ENCODE results near the gene CXCL12. TPM values are rescaled to one million over a fixed set of nuclear protein-coding genes. Genes with fewer than 3 reads are reported as not detected.
A peak's percentile ranks its signal among the peaks of the same experiment; 100 is the strongest.

The CXCL12 gene
- total RNA-seq, 1 donor from 2014 or later: 83.5 TPM

- H3K27me3 ChIP-seq (ENCODE audit: control insufficient read depth in 3 of 3, insufficient read depth in 3 of 3, low read length in 3 of 3): peaks cover 0 to 2% (median 0%) of the 10 kb centered on the region in 3 donors
Observed at GRCh38 chr10:44388641-44389040, 3.7 kb upstream of the CXCL12 start.

GRCh38 chr10:44387853-44388251, 3.0 kb upstream of the CXCL12 start:
- Histone ChIP-seq H3K9ac (ENCODE audit: low read depth in 1 of 3, low read length in 3 of 3) (no peak overlapping the region), H3K36me3 (ENCODE audit: control insufficient read depth in 3 of 3, insufficient read depth in 3 of 3, low read length in 3 of 3) (no peaks in the 10 kb centered on the region), H3K27ac (ENCODE audit: low read depth, low read length) (no peak overlapping the region), H3K4me1 (ENCODE audit: control insufficient read depth in 3 of 3, insufficient read depth in 3 of 3, low read length in 3 of 3) (peaks cover 23 to 33% (median 25%) of the 10 kb centered on the region in 3 donors), H3K9me3 (ENCODE audit: control insufficient read depth in 3 of 3, low read length in 3 of 3) (no peaks in the 10 kb centered on the region), H3K4me3 (ENCODE audit: low read length in 3 of 3) (no peak overlapping the region), H3K27me3 (ENCODE audit: control insufficient read depth in 3 of 3, insufficient read depth in 3 of 3, low read length in 3 of 3) (no peaks in the 10 kb centered on the region)

More at GRCh38 chr10:44388641-44389040, 3.7 kb upstream of the CXCL12 start:
- peaks cover 15 to 25% (median 17%) of the 10 kb centered on the region in 3 donors for H3K4me1 ChIP-seq (ENCODE audit: control insufficient read depth in 3 of 3, insufficient read depth in 3 of 3, low read length in 3 of 3)
- H3K36me3 ChIP-seq (ENCODE audit: control insufficient read depth in 3 of 3, insufficient read depth in 3 of 3, low read length in 3 of 3): no peaks in the 10 kb centered on the region
- H3K9me3 ChIP-seq (ENCODE audit: control insufficient read depth in 3 of 3, low read length in 3 of 3): no peaks in the 10 kb centered on the region
- H3K4me3 ChIP-seq (ENCODE audit: low read length in 3 of 3): no peak overlapping the region
- no peak overlapping the region for H3K27ac ChIP-seq (ENCODE audit: low read depth, low read length)
- H3K9ac ChIP-seq (ENCODE audit: low read depth in 1 of 3, low read length in 3 of 3): no peak overlapping the region

- H3K27me3 ChIP-seq (ENCODE audit: control insufficient read depth in 3 of 3, insufficient read depth in 3 of 3, low read length in 3 of 3): no peaks in the 10 kb centered on the region
- no peak overlapping the region for H3K27ac ChIP-seq (ENCODE audit: low read depth, low read length)
- peaks cover 35 to 45% (median 36%) of the 10 kb centered on the region in 3 donors for H3K4me1 ChIP-seq (ENCODE audit: control insufficient read depth in 3 of 3, insufficient read depth in 3 of 3, low read length in 3 of 3)
- H3K4me3 ChIP-seq (ENCODE audit: low read length in 3 of 3): peak overlapping the region in 1 of 3 donors; percentile 29
- peak overlapping the region in 2 of 3 donors; percentile 32 to 40 for H3K9ac ChIP-seq (ENCODE audit: low read depth in 1 of 3, low read length in 3 of 3)
- no peaks in the 10 kb centered on the region for H3K36me3 ChIP-seq (ENCODE audit: control insufficient read depth in 3 of 3, insufficient read depth in 3 of 3, low read length in 3 of 3)
- H3K9me3 ChIP-seq (ENCODE audit: control insufficient read depth in 3 of 3, low read length in 3 of 3): no peaks in the 10 kb centered on the region
Observed at GRCh38 chr10:44386546-44387052, 1.7 kb upstream of the CXCL12 start.

GRCh38 chr10:44385696-44386441, 972 bp upstream of the CXCL12 start:
- Histone ChIP-seq H3K27ac (ENCODE audit: low read depth, low read length) (peak overlapping the region; percentile 56), H3K27me3 (ENCODE audit: control insufficient read depth in 3 of 3, insufficient read depth in 3 of 3, low read length in 3 of 3) (no peaks in the 10 kb centered on the region), H3K9ac (ENCODE audit: low read depth in 1 of 3, low read length in 3 of 3) (peak overlapping the region in 2 of 3 donors; percentile 23 to 70), H3K4me3 (ENCODE audit: low read length in 3 of 3) (peak overlapping the region; percentile 38 to 86 (median 65)), H3K4me1 (ENCODE audit: control insufficient read depth in 3 of 3, insufficient read depth in 3 of 3, low read length in 3 of 3) (peaks cover 42 to 51% (median 43%) of the 10 kb centered on the region in 3 donors), H3K36me3 (ENCODE audit: control insufficient read depth in 3 of 3, insufficient read depth in 3 of 3, low read length in 3 of 3) (no peaks in the 10 kb centered on the region), H3K9me3 (ENCODE audit: control insufficient read depth in 3 of 3, low read length in 3 of 3) (no peaks in the 10 kb centered on the region)

GRCh38 chr10:44384601-44385025, 284 bp downstream of the CXCL12 start:
- Histone ChIP-seq H3K9me3 (ENCODE audit: control insufficient read depth in 3 of 3, low read length in 3 of 3) (no peaks in the 10 kb centered on the region), H3K4me1 (ENCODE audit: control insufficient read depth in 3 of 3, insufficient read depth in 3 of 3, low read length in 3 of 3) (peaks cover 54 to 60% (median 56%) of the 10 kb centered on the region in 3 donors), H3K27ac (ENCODE audit: low read depth, low read length) (peak overlapping the region; percentile 81), H3K9ac (ENCODE audit: low read depth in 1 of 3, low read length in 3 of 3) (peak overlapping the region; percentile 81 to 93 (median 89)), H3K36me3 (ENCODE audit: control insufficient read depth in 3 of 3, insufficient read depth in 3 of 3, low read length in 3 of 3) (peaks cover 0 to 5% (median 3%) of the 10 kb centered on the region in 3 donors), H3K4me3 (ENCODE audit: low read length in 3 of 3) (peak overlapping the region; percentile 74 to 89 (median 86)), H3K27me3 (ENCODE audit: control insufficient read depth in 3 of 3, insufficient read depth in 3 of 3, low read length in 3 of 3) (no peaks in the 10 kb centered on the region)

- peaks cover 56 to 61% (median 58%) of the 10 kb centered on the region in 3 donors for H3K4me1 ChIP-seq (ENCODE audit: control insufficient read depth in 3 of 3, insufficient read depth in 3 of 3, low read length in 3 of 3)
- no peaks in the 10 kb centered on the region for H3K27me3 ChIP-seq (ENCODE audit: control insufficient read depth in 3 of 3, insufficient read depth in 3 of 3, low read length in 3 of 3)
- H3K36me3 ChIP-seq (ENCODE audit: control insufficient read depth in 3 of 3, insufficient read depth in 3 of 3, low read length in 3 of 3): peaks cover 4 to 11% (median 6%) of the 10 kb centered on the region in 3 donors
- no peaks in the 10 kb centered on the region for H3K9me3 ChIP-seq (ENCODE audit: control insufficient read depth in 3 of 3, low read length in 3 of 3)
- H3K9ac ChIP-seq (ENCODE audit: low read depth in 1 of 3, low read length in 3 of 3): peak overlapping the region; percentile 81 to 93 (median 89)
- H3K4me3 ChIP-seq (ENCODE audit: low read length in 3 of 3): peak overlapping the region; percentile 74 to 89 (median 86)
- H3K27ac ChIP-seq (ENCODE audit: low read depth, low read length): peak overlapping the region; percentile 81
Observed at GRCh38 chr10:44383749-44384600, 922 bp downstream of the CXCL12 start.

GRCh38 chr10:44382981-44383748, 1.7 kb downstream of the CXCL12 start:
- no peaks in the 10 kb centered on the region for H3K27me3 ChIP-seq (ENCODE audit: control insufficient read depth in 3 of 3, insufficient read depth in 3 of 3, low read length in 3 of 3)
- H3K9me3 ChIP-seq (ENCODE audit: control insufficient read depth in 3 of 3, low read length in 3 of 3): no peaks in the 10 kb centered on the region
- H3K4me3 ChIP-seq (ENCODE audit: low read length in 3 of 3): peak overlapping the region; percentile 74 to 89 (median 86)
- peaks cover 12 to 19% (median 14%) of the 10 kb centered on the region in 3 donors for H3K36me3 ChIP-seq (ENCODE audit: control insufficient read depth in 3 of 3, insufficient read depth in 3 of 3, low read length in 3 of 3)
- H3K9ac ChIP-seq (ENCODE audit: low read depth in 1 of 3, low read length in 3 of 3): peak overlapping the region; percentile 81 to 93 (median 89)
- H3K4me1 ChIP-seq (ENCODE audit: control insufficient read depth in 3 of 3, insufficient read depth in 3 of 3, low read length in 3 of 3): peaks cover 54 to 64% (median 61%) of the 10 kb centered on the region in 3 donors
- peak overlapping the region; percentile 81 for H3K27ac ChIP-seq (ENCODE audit: low read depth, low read length)

- Histone ChIP-seq H3K4me3 (ENCODE audit: low read length in 3 of 3) (peak overlapping the region; percentile 74 to 89 (median 86)), H3K27ac (ENCODE audit: low read depth, low read length) (peak overlapping the region; percentile 81), H3K27me3 (ENCODE audit: control insufficient read depth in 3 of 3, insufficient read depth in 3 of 3, low read length in 3 of 3) (no peaks in the 10 kb centered on the region), H3K36me3 (ENCODE audit: control insufficient read depth in 3 of 3, insufficient read depth in 3 of 3, low read length in 3 of 3) (peaks cover 20 to 28% (median 21%) of the 10 kb centered on the region in 3 donors), H3K9ac (ENCODE audit: low read depth in 1 of 3, low read length in 3 of 3) (peak overlapping the region; percentile 81 to 93 (median 89)), H3K4me1 (ENCODE audit: control insufficient read depth in 3 of 3, insufficient read depth in 3 of 3, low read length in 3 of 3) (peaks cover 54 to 64% (median 63%) of the 10 kb centered on the region in 3 donors), H3K9me3 (ENCODE audit: control insufficient read depth in 3 of 3, low read length in 3 of 3) (no peaks in the 10 kb centered on the region)
Observed at GRCh38 chr10:44382131-44382858, 2.6 kb downstream of the CXCL12 start.

All from skeletal muscle tissue (tissue), 4 donors.